Activated gamma-delta T cell treated with anti-CD3 and anti-CD28 coated beads, Interleukin-2, amount 50 U/mL, for 16 hours (primary cell): Measurements from ENCODE around the gene WWOX.
"Not testable (repeated sequence)": the region's sequence is repeated elsewhere in the genome, so short reads cannot be mapped to it uniquely, and the experiment has no call there.

Experiments
- DNase-seq: peaks from one replicate; pipeline ENCODE4 v3.0.0-alpha.2; 2020; ENCODE audit warnings: low read depth

The WWOX gene

DNA sequence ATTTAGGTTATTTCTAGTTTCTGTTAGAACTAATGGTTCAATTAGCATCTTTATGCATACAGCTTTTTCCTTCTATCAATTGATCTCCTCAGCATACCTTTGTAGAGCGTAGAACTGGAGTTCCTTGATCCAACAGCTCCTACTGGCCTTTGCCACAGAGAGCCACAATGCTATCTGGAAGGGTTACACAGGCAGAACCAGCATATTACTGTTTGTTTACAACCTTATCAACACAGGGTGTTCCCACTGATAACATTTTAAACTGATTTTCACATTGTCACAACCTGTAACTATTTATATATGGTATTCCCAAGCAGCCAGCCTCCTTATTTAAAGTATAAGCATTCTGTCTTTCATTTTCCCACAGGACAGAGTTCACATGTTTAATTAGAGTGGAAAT lies 1118.9 kb downstream of the WWOX start:
- no peak for DNase-seq

DNA sequence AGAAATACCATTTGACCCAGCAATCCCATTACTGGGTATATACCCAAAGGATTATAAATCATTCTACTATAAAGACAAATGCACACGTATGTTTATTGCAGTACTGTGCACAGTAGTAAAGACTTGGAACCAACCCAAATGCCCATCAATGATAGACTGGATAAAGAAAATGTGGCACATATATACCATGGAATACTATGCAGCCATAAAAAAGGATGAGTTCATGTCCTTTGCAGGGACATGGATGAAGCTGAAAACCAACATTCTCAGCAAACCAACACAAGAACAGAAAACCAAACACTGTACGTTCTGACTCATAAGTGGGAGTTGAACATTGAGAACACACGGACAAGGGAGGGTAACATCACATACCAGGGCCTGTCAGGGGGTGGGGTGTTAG lies 1126.5 kb downstream of the WWOX start:
- not testable (repeated sequence) for DNase-seq

GRCh38 chr16:79229361-79229760 lies 1129.9 kb downstream of the WWOX start:
- DNase-seq: no peak

- DNase-seq: not testable (repeated sequence)
Observed at GRCh38 chr16:79245700-79246099, 1146.2 kb downstream of the WWOX start.

DNA sequence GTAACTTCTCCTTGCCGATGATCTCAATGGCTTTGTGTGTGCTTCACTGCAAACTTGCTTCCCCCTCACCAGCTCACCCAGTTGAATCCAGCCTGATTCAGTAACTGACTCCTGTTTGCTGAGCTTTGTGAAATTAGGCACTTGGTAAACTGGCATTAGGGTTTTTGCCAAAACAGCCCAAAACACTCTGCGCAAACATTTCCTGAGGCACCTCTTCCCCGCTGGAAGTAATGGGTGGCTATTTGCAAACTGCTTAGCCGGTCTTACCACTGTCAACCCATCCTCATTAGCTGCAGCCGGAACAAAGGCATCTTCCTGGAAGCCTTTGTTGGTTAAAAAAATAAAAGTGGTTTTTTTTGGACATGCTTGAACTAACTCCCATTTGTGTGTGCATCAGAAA lies 1147.9 kb downstream of the WWOX start:
- DNase-seq: no peak

- no peak for DNase-seq
Observed at GRCh38 chr16:79248351-79248750, 1148.9 kb downstream of the WWOX start.

GRCh38 chr16:79250502-79251098 lies 1151.1 kb downstream of the WWOX start:
- DNase-seq: no peak

GRCh38 chr16:79253100-79253631 lies 1153.7 kb downstream of the WWOX start:
- DNase-seq: no peak

DNA sequence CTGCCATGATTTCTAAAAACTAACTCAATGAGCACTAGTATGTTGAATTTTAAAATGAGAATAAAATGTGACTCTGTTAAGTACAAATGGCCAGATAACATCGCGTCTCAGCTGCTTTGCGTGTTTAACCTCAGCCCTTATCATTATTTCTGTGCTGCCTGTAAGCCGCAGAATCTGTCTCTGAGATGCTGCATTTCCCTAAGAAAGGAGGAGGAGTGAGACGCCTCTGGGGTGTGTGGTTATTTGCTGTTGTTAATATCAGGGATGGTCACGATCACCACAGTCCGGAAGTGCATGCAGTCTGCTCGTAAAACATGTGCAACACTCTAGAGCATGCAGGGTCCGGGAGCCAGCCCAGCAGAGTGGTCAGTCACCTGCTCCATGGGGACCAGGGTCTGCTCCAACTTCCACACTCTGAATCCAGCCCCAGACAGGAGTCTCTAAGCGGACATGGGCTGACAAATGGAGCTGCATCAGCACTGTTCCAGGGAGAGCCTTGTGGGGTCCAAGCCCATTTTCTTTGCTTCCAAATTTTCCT lies 1158.6 kb downstream of the WWOX start:
- DNase-seq: no peak

DNA sequence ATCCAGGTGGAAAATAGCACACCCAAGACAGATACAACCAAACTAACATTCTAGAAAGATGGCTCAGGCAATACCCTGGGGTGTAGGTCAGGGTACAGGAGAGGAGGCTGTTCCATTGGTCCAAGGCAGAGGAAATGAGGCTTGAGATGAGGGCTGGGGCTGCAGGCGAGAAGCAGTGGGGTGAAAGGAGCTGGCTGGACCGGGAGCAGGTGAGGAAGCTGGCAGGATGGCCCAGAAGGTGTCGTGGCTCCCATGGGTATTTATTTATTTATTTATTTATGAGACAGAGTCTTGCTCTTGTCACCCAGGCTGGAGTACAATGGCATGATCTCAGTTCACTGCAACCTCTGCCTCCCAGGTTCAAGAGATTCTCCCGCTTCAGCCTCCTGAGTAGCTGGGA lies 1161.4 kb downstream of the WWOX start:
- DNase-seq: not testable (repeated sequence)

GRCh38 chr16:79261481-79261940 lies 1162.1 kb downstream of the WWOX start:
- DNase-seq: no peak

DNA sequence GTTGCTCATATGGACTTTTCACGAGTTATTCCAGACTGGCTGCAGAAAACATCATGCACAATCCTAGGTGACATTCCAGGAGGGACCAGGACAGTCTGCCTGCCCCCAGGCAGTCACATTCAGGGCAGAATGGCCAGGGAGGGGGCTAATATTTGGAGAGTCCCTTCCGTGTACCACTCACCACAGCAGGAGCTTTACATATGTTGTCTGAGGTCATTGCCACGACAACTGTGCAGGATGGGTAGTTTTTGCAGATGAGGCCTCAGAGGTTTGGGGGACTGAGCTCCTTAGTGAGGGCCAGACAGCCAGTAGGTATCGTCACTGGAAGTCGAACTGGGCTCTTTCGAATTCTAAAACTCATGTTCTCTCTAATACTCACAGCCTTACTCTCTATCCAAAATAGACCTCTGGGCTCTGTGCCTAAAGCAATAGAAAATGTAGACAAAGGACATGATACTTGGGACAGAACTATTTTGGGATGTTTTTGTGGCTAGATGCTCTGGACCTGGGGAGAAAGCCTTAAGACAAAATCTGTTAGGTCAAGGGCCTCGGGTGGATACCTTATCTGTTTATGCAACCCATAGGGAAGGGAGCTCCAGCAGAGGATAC lies 1162.6 kb downstream of the WWOX start:
- DNase-seq: no peak
